Duodenal mucosa (tissue), 2 donors: Measurements from ENCODE around the gene SFXN1.
"Not testable (repeated sequence)": the region's sequence is repeated elsewhere in the genome, so short reads cannot be mapped to it uniquely, and the experiment has no call there.

Experiments used
- H3K27ac ChIP-seq: one replicate; pipeline ENCODE4 v1.7.0; 2013; ENCODE audit warnings: low read depth, low read length
- H3K27me3 ChIP-seq, 2 donors: one replicate each; pipeline ENCODE4 v1.7.0; 2013; ENCODE audit warnings: low read length in 2 of 2, control low read depth in 1 of 2; ENCODE audit not compliant: insufficient read depth in 2 of 2, control insufficient read depth in 1 of 2
- H3K36me3 ChIP-seq, 2 donors: one replicate each; pipeline ENCODE4 v1.7.0; 2013; ENCODE audit warnings: low read length in 2 of 2, control low read depth in 1 of 2; ENCODE audit not compliant: insufficient read depth in 2 of 2, control insufficient read depth in 1 of 2
- H3K4me1 ChIP-seq, 2 donors: one replicate each; pipeline ENCODE4 v1.7.0; 2013; ENCODE audit warnings: low read length in 2 of 2, control low read depth in 1 of 2; ENCODE audit not compliant: insufficient read depth in 2 of 2, control insufficient read depth in 1 of 2
- H3K4me3 ChIP-seq, 2 donors: one replicate each; pipeline ENCODE4 v1.7.0; 2013; ENCODE audit warnings: low read length in 2 of 2, low read depth in 1 of 2
- H3K9ac ChIP-seq, 2 donors: one replicate each; pipeline ENCODE4 v1.7.0; 2013; ENCODE audit warnings: low read length in 2 of 2, low read depth in 1 of 2
- H3K9me3 ChIP-seq, 2 donors: one replicate each; pipeline ENCODE4 v1.7.0; 2013; ENCODE audit warnings: low read length in 2 of 2, control low read depth in 1 of 2; ENCODE audit not compliant: control insufficient read depth in 1 of 2

Gene SFXN1

GRCh38 chr5:175448276-175448675, 30.1 kb upstream of the SFXN1 start:
- Histone ChIP-seq H3K4me1 (peaks cover 0 to 3% of the 10 kb centered on the region in 2 donors), H3K9me3 (no peaks in the 10 kb centered on the region), H3K36me3 (no peaks in the 10 kb centered on the region), H3K27me3 (peaks cover 31 to 33% of the 10 kb centered on the region in 2 donors), H3K9ac (no peak overlapping the region), H3K27ac (no peak overlapping the region), H3K4me3 (no peak overlapping the region)

GRCh38 chr5:175452166-175452565, 26.2 kb upstream of the SFXN1 start:
- Histone ChIP-seq H3K4me3 (no peak overlapping the region), H3K4me1 (no peaks in the 10 kb centered on the region), H3K9me3 (no peaks in the 10 kb centered on the region), H3K27me3 (peaks cover 12 to 15% of the 10 kb centered on the region in 2 donors), H3K9ac (no peak overlapping the region), H3K36me3 (no peaks in the 10 kb centered on the region), H3K27ac (no peak overlapping the region)

- H3K9me3 ChIP-seq: not testable (repeated sequence)
Measured at GRCh38 chr5:175454338-175454737, 24.0 kb upstream of the SFXN1 start.

GRCh38 chr5:175456105-175456742, 22.1 kb upstream of the SFXN1 start:
- no peaks in the 10 kb centered on the region for H3K36me3 ChIP-seq
- H3K4me1 ChIP-seq: no peaks in the 10 kb centered on the region
- H3K27me3 ChIP-seq: peaks cover 6 to 10% of the 10 kb centered on the region in 2 donors
- H3K4me3 ChIP-seq: no peak overlapping the region
- H3K27ac ChIP-seq: no peak overlapping the region
- H3K9ac ChIP-seq: no peak overlapping the region
- H3K9me3 ChIP-seq: no peaks in the 10 kb centered on the region

More at GRCh38 chr5:175454338-175454737, 24.0 kb upstream of the SFXN1 start:
- H3K9ac ChIP-seq, H3K4me1 ChIP-seq, H3K36me3 ChIP-seq, H3K4me3 ChIP-seq, H3K27ac ChIP-seq: not testable (repeated sequence)
- peaks cover 10% of the 10 kb centered on the region in 2 donors for H3K27me3 ChIP-seq

GRCh38 chr5:175457466-175457865, 20.9 kb upstream of the SFXN1 start:
- Histone ChIP-seq H3K9me3 (no peaks in the 10 kb centered on the region), H3K27ac (no peak overlapping the region), H3K27me3 (peaks cover 0 to 10% of the 10 kb centered on the region in 2 donors), H3K9ac (no peak overlapping the region), H3K4me3 (no peak overlapping the region), H3K4me1 (no peaks in the 10 kb centered on the region), H3K36me3 (no peaks in the 10 kb centered on the region)

- no peaks in the 10 kb centered on the region for H3K36me3 ChIP-seq
- H3K27ac ChIP-seq: no peak overlapping the region
- peaks cover 0 to 3% of the 10 kb centered on the region in 2 donors for H3K27me3 ChIP-seq
- no peak overlapping the region for H3K4me3 ChIP-seq
- no peaks in the 10 kb centered on the region for H3K4me1 ChIP-seq
- no peak overlapping the region for H3K9ac ChIP-seq
- no peaks in the 10 kb centered on the region for H3K9me3 ChIP-seq
Measured at GRCh38 chr5:175460126-175460525, 18.2 kb upstream of the SFXN1 start.

GRCh38 chr5:175460552-175460951, 17.8 kb upstream of the SFXN1 start:
- Histone ChIP-seq H3K4me3 (no peak overlapping the region), H3K36me3 (no peaks in the 10 kb centered on the region), H3K27ac (no peak overlapping the region), H3K4me1 (no peaks in the 10 kb centered on the region), H3K27me3 (peaks cover 0 to 2% of the 10 kb centered on the region in 2 donors), H3K9me3 (no peaks in the 10 kb centered on the region), H3K9ac (no peak overlapping the region)

- Histone ChIP-seq H3K27ac (no peak overlapping the region), H3K27me3 (peaks cover 2 to 3% of the 10 kb centered on the region in 2 donors), H3K4me1 (no peaks in the 10 kb centered on the region), H3K4me3 (no peak overlapping the region), H3K9ac (no peak overlapping the region), H3K9me3 (no peaks in the 10 kb centered on the region), H3K36me3 (no peaks in the 10 kb centered on the region)
Measured at GRCh38 chr5:175461370-175461769, 17.0 kb upstream of the SFXN1 start.

GRCh38 chr5:175463641-175464040, 14.7 kb upstream of the SFXN1 start:
- H3K9me3 ChIP-seq: no peaks in the 10 kb centered on the region
- H3K27ac ChIP-seq: no peak overlapping the region
- no peaks in the 10 kb centered on the region for H3K4me1 ChIP-seq
- no peak overlapping the region for H3K9ac ChIP-seq
- peaks cover 2 to 12% of the 10 kb centered on the region in 2 donors for H3K27me3 ChIP-seq
- no peak overlapping the region for H3K4me3 ChIP-seq
- no peaks in the 10 kb centered on the region for H3K36me3 ChIP-seq

- no peak overlapping the region for H3K27ac ChIP-seq
- no peak overlapping the region for H3K4me3 ChIP-seq
- H3K27me3 ChIP-seq: peaks cover 2 to 12% of the 10 kb centered on the region in 2 donors
- no peaks in the 10 kb centered on the region for H3K4me1 ChIP-seq
- no peaks in the 10 kb centered on the region for H3K36me3 ChIP-seq
- H3K9ac ChIP-seq: no peak overlapping the region
- no peaks in the 10 kb centered on the region for H3K9me3 ChIP-seq
Measured at GRCh38 chr5:175464074-175464941, 14.1 kb upstream of the SFXN1 start.
